HL-60/S4 (cell line): Measurements from ENCODE around the gene CLCN3.
"Not testable (repeated sequence)": the region's sequence is repeated elsewhere in the genome, so short reads cannot be mapped to it uniquely, and the experiment has no call there.

Source experiments
- in situ Hi-C: fragments of 300-500 bp; cut with MboI; formaldehyde crosslinking; loops from 2 replicates; pipeline ENCODE4 v1.14.3; 2022; ENCODE audit warnings: low sequenced_read_pairs

CLCN3 gene

DNA sequence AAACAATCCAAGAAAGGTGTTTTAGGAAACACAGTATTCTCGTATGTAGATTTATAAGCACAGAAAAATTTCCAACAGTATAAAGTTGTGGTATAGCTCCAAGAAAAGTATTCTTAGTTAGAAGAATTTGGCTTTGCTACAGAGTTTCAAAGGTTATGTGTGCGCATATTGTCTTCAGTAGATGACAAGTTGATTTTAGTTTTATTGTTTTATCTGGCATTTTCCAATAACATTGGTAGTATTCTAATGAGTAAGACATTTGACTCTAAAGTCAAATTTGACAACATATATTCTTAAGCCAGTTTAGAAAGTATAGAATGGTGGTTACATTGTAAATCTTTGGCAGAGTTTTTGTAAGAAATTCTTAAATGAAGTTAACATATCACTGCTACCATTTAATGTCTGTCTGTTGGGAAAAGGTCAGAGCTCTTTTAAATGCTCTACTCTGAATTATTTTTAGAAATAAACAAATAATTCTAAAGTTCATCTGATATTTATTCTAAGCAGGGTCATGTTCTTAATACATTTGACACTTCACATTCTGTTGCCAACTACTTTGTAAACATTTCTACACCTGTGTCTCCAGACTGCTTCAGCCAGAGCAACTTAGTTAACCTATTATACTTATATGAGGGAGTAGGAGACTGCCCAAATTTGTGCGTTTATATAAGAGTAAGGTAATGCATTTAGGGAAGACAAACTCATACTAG, 30.0 kb downstream of the CLCN3 start:
- in situ Hi-C loops: no loop called here

DNA sequence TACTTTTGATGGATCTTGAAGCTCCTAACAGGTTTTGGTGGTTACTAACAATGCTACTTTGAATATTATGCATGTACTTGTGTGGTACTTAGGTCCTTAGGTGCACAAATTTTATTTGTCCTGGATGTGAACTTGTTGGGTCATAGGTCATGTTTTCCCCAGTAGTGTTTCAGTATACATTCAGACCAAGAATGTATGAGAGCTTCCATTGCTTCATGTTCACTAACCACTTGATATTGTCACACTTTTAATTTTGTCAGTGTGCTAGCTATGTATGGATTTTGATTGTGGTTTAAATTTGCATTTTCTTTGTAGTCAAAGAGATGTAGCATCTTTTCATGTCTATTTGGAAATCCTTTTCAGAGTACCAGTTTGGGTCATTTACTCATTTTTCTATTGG, 32.2 kb downstream of the CLCN3 start:
- in situ Hi-C loops: no loop called here

DNA sequence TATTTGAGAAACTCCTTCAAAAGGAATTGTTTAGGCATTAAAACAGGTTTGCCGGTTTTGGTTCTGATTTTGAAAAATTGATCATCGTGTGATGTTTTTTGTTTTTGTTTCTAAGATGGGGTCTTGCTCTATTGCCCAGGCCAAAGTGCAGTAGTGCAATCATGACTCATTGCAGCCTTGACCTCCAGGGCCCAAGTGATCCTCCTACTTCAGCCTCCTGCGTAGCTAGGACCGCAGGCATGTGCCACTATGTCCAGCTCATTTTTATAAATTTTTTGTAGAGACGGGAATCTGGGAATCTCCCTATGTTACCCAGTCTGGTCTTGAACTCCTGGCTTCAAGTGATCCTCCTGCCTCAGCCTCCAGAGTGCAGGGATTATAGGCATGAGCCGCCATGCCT, 35.0 kb downstream of the CLCN3 start:
- in situ Hi-C loops: no loop called here

DNA sequence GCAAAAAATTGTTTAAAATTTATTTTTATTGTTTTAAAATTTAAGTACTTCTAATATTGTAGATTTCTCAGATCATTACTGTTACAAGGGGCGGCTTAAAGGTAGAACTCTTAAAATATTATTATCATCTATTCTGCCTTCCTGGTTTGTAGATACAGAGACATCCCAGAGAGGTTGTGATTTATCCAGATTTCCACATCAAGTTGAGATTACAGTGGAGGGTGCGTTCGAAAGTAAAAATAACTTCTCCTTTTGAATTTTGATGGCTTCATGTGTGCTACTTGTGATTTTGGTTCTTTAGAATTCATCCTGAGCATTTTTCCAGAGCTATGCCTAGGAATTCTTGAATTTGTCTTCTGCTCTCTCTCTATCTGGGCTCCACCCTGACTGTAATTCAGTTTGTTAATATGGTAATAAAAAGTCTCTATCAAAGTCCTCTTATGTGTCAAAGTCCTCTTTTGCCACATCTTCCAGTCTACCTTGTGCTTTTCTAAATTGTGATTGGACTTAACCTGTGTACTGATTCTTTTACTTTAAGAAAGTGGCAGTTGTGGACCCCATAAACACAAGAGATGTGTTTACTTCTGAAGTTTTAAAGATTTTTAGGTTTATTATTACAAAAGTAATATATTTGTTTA, 37.2 kb downstream of the CLCN3 start:
- in situ Hi-C loops: no loop called here

DNA sequence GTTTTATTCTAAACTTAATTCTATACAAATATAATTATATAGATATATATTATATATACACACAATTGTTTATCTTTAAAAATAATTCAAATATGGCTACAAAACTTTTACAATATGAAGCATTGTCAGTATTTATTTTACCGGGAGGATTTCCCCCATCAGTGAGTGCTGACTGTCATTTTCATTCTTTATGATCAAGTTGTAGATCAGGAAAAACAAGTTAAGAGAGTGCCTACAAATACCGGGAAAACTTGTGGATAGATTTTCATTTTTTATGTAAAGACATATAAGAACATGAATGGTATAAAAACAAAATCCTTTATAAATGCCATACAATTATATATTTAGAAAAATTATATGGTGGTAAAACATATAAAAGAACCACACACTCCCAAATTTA, 37.8 kb downstream of the CLCN3 start:
- in situ Hi-C loops: no loop called here

- in situ Hi-C loops: no loop called here
Observed at GRCh38 chr4:169658975-169659715, 38.8 kb downstream of the CLCN3 start.

GRCh38 chr4:169659716-169660670, 39.6 kb downstream of the CLCN3 start:
- in situ Hi-C loops: no loop called here

GRCh38 chr4:169660929-169661328, 40.6 kb downstream of the CLCN3 start:
- in situ Hi-C loops: no loop called here

DNA sequence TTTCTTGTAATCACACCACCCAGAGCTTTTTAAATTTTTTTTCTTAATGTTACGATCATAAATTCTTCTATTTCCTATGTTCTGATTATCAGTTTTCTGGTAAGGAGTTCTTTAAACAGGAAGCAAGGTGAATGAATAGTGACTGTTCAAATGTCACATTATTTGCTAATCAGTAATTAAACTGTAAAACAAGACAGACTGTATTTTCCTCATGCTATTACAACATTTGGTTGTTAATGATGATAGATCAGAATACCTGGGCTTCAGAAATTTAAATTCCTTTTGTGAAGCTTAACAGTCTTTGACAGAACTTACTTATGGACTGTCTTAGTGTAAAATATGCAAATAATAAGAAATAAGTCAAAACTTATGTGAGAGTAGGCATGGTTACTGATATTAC, 41.4 kb downstream of the CLCN3 start:
- in situ Hi-C loops: no loop called here

GRCh38 chr4:169662206-169662605, 41.8 kb downstream of the CLCN3 start:
- in situ Hi-C loops: no loop called here

DNA sequence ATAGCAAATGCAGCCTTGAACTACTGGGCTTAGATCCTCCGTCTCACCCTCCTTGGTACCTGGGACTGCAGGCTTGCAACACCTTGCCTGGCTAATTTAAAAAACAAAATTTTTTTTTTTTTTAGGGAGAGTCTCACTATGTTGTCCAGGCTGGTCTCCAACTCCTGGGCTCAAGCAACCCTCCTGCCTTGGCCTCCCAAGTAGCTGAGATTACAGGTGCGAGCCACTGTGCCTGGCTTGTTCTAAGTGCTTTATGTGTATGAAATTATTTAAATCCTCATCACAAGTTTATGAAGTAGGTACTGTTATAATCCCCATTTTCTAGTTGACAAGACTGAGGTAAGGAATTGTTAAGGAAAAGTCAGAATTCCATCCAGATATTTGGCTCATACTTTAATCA, 43.0 kb downstream of the CLCN3 start:
- in situ Hi-C loops: no loop called here

GRCh38 chr4:169663831-169664230, 43.5 kb downstream of the CLCN3 start:
- in situ Hi-C loops: no loop called here

DNA sequence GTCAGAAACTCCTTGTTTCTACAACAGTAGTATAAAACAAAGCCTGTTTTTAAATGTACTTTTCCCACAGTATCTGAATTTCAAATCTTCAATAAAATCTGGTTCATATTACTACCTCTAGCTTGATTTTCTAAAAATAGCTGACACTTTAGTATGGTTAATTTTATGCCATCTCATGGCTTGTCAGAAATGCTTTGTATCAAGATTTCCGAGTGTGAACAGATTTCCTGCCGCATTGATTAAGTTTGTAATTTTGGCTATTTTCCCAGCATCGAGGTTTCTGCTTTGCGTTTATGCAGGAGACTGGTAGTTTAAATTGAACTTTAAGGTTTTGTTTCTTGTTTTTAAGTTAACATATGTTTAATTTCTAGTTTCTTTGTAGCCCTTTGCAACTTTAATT, 44.2 kb downstream of the CLCN3 start:
- in situ Hi-C loops: no loop called here

GRCh38 chr4:169665046-169665737, 44.8 kb downstream of the CLCN3 start:
- in situ Hi-C loops: no loop called here

- in situ Hi-C loops: no loop called here
Observed at GRCh38 chr4:169668069-169668721, 47.8 kb downstream of the CLCN3 start.

GRCh38 chr4:169675825-169676224, 55.4 kb downstream of the CLCN3 start:
- in situ Hi-C loops: no loop called here

DNA sequence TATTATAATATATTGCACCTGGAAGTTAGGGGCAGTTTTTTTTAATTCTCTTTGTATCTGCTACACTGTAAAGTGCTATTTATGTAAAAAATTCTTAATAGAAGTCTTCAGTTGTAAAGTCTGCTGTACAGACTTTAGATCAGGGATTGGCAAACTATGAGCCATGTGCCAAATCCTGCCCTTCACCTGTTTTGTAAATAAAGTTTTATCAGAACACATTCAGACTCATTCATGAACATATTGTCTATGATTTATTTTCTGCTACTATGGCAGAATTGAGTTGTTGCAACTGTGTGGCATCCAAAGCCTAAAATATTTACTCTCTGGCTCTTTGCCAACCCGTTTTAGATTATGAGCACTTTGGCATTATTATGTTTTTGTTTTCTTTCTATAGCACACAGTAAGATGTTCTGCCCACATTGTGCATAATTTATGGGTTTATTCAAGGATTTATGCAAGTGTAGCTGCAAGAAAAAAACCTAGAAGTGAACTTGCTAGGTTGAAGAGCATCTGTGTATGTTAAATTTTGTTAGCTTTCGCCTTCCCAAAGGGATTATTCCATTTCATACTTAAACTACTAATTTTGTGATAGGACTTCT, 56.9 kb downstream of the CLCN3 start:
- in situ Hi-C loops: no loop called here

GRCh38 chr4:169678486-169678885, 58.1 kb downstream of the CLCN3 start:
- in situ Hi-C loops: not testable (repeated sequence)

GRCh38 chr4:169678951-169679591, 58.7 kb downstream of the CLCN3 start:
- in situ Hi-C loops: not testable (repeated sequence)
